SKM-1 treated with dmso at 0.1 percent for 144 hours (cell line): Measurements from ENCODE around the gene CWC22.

ENCODE experiments used
- DNase-seq: peaks from one replicate; lab custom pipeline; 2025; ENCODE audit not compliant: unreplicated experiment; lab: John Stamatoyannopoulos, UW

Gene CWC22

GRCh38 chr2:179900655-179901054 is 106.4 kb downstream of the CWC22 start:
- DNase-seq, result no peak

GRCh38 chr2:179899666-179900065 is 107.4 kb downstream of the CWC22 start:
- DNase-seq, result no peak

DNA sequence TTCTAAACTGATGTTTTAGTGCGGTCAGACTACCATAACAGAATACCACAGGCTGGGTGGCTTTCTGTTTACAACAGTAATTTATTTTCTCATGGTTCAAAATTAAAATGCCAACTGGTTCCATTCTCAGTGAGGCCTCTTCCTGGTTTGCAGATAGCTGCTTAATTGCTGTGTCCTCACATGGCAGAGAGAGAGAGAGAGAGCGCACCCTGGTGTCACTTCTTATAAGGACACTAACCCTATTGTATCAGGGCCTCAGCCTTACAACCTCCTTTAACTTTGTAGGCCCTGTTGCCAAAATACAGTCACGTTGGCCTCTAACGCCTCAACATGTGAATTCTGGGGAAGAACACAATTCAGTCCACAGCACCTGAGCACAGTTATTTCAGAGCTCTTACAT is 108.2 kb downstream of the CWC22 start:
- DNase-seq, result peak; percentile 33
